ENCODE results near the gene TTLL12. TPM values are rescaled to one million over a fixed set of nuclear protein-coding genes. Genes with fewer than 3 reads are reported as not detected.

Gene TTLL12
- total and polyA plus RNA-seq, 2 experiments from 2014 or later: 46.7 to 147 TPM

GRCh38 chr22:43144949-43145348, 42.0 kb downstream of the TTLL12 start:
- H2AFZ ChIP-seq: peak overlapping the region; percentile 72
- Mint-ChIP-seq H3K9me3 (no peaks in the 10 kb centered on the region), H3K27me3 (ENCODE audit: insufficient read depth, low read depth, poor library complexity) (peaks cover 7% of the 10 kb centered on the region), H3K36me3 (ENCODE audit: low read depth) (peaks cover 13% of the 10 kb centered on the region; the same call in 2 of the 3 replicates), H3K4me3 (no peak overlapping the region), H3K4me1 (peaks cover 6% of the 10 kb centered on the region; the same call in 2 of the 3 replicates), H3K27ac (no peak overlapping the region)
- H3K4me3 ChIP-seq: no peak overlapping the region
- H3K27me3 ChIP-seq (ENCODE audit: insufficient read depth): no peaks in the 10 kb centered on the region
- ATAC-seq (no peak), DNase-seq (ENCODE audit: low spot score) (no peak)
- H3K9me2 ChIP-seq (ENCODE audit: insufficient read depth): no peaks in the 10 kb centered on the region
- H3K27ac ChIP-seq (ENCODE audit: low read depth): no peak overlapping the region
- H4K20me1 ChIP-seq (replicated peaks; ENCODE audit: insufficient read depth): peaks cover 5% of the 10 kb centered on the region
- H3K4me2 ChIP-seq: no peak overlapping the region
- peaks cover 14% of the 10 kb centered on the region for H3K79me2 ChIP-seq (replicated peaks; ENCODE audit: insufficient read depth)
- H3F3A ChIP-seq (replicated peaks; ENCODE audit: low read depth): no peaks in the 10 kb centered on the region
- H3K4me1 ChIP-seq (ENCODE audit: insufficient read depth): no peaks in the 10 kb centered on the region; the same call in 1 of the 2 replicates
- TF ChIP-seq REST (IDR thresholded peaks at IDR 0.05; ENCODE audit: unreplicated experiment): no peak
- no peak for TF ChIP-seq CREB1 (CRISPR knock-in tag; IDR thresholded peaks at IDR 0.05; ENCODE audit: low read depth)
- no peak for TF ChIP-seq STAT1 (IDR thresholded peaks at IDR 0.05; ENCODE audit: unreplicated experiment)
- no peak for TF ChIP-seq POLR2AphosphoS5 (IDR thresholded peaks at IDR 0.05; ENCODE audit: low read depth)
- TF ChIP-seq JUNB (IDR thresholded peaks at IDR 0.05; ENCODE audit: unreplicated experiment): no peak
- TF ChIP-seq, protein P1, sequence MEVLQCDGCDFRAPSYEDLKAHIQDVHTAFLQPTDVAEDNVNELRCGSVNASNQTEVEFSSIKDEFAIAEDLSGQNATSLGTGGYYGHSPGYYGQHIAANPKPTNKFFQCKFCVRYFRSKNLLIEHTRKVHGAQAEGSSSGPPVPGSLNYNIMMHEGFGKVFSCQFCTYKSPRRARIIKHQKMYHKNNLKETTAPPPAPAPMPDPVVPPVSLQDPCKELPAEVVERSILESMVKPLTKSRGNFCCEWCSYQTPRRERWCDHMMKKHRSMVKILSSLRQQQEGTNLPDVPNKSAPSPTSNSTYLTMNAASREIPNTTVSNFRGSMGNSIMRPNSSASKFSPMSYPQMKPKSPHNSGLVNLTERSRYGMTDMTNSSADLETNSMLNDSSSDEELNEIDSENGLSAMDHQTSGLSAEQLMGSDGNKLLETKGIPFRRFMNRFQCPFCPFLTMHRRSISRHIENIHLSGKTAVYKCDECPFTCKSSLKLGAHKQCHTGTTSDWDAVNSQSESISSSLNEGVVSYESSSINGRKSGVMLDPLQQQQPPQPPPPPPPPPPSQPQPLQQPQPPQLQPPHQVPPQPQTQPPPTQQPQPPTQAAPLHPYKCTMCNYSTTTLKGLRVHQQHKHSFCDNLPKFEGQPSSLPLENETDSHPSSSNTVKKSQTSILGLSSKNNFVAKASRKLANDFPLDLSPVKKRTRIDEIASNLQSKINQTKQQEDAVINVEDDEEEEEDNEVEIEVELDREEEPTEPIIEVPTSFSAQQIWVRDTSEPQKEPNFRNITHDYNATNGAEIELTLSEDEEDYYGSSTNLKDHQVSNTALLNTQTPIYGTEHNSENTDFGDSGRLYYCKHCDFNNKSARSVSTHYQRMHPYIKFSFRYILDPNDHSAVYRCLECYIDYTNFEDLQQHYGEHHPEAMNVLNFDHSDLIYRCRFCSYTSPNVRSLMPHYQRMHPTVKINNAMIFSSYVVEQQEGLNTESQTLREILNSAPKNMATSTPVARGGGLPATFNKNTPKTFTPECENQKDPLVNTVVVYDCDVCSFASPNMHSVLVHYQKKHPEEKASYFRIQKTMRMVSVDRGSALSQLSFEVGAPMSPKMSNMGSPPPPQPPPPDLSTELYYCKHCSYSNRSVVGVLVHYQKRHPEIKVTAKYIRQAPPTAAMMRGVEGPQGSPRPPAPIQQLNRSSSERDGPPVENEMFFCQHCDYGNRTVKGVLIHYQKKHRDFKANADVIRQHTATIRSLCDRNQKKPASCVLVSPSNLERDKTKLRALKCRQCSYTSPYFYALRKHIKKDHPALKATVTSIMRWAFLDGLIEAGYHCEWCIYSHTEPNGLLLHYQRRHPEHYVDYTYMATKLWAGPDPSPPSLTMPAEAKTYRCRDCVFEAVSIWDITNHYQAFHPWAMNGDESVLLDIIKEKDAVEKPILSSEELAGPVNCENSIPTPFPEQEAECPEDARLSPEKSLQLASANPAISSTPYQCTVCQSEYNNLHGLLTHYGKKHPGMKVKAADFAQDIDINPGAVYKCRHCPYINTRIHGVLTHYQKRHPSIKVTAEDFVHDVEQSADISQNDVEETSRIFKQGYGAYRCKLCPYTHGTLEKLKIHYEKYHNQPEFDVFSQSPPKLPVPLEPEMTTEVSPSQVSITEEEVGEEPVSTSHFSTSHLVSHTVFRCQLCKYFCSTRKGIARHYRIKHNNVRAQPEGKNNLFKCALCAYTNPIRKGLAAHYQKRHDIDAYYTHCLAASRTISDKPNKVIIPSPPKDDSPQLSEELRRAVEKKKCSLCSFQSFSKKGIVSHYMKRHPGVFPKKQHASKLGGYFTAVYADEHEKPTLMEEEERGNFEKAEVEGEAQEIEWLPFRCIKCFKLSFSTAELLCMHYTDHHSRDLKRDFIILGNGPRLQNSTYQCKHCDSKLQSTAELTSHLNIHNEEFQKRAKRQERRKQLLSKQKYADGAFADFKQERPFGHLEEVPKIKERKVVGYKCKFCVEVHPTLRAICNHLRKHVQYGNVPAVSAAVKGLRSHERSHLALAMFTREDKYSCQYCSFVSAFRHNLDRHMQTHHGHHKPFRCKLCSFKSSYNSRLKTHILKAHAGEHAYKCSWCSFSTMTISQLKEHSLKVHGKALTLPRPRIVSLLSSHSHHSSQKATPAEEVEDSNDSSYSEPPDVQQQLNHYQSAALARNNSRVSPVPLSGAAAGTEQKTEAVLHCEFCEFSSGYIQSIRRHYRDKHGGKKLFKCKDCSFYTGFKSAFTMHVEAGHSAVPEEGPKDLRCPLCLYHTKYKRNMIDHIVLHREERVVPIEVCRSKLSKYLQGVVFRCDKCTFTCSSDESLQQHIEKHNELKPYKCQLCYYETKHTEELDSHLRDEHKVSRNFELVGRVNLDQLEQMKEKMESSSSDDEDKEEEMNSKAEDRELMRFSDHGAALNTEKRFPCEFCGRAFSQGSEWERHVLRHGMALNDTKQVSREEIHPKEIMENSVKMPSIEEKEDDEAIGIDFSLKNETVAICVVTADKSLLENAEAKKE (CRISPR knock-in tag; IDR thresholded peaks at IDR 0.05): no peak
- TF ChIP-seq ZNF114 (CRISPR knock-in tag; IDR thresholded peaks at IDR 0.05): no peak
- TF ChIP-seq NANOG (IDR thresholded peaks at IDR 0.05; ENCODE audit: borderline replicate concordance): no peak
- TF ChIP-seq ZNF331 (CRISPR knock-in tag; IDR thresholded peaks at IDR 0.05; ENCODE audit: low read depth): no peak
- no peak for TF ChIP-seq EZH2 (IDR thresholded peaks at IDR 0.05; ENCODE audit: low read depth, unreplicated experiment)
- no peak for TF ChIP-seq EZH2phosphoT487 (IDR thresholded peaks at IDR 0.05; ENCODE audit: unreplicated experiment)
- TF ChIP-seq, protein P2, sequence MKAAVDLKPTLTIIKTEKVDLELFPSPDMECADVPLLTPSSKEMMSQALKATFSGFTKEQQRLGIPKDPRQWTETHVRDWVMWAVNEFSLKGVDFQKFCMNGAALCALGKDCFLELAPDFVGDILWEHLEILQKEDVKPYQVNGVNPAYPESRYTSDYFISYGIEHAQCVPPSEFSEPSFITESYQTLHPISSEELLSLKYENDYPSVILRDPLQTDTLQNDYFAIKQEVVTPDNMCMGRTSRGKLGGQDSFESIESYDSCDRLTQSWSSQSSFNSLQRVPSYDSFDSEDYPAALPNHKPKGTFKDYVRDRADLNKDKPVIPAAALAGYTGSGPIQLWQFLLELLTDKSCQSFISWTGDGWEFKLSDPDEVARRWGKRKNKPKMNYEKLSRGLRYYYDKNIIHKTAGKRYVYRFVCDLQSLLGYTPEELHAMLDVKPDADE (IDR thresholded peaks at IDR 0.05): no peak
- TF ChIP-seq, protein P3, sequence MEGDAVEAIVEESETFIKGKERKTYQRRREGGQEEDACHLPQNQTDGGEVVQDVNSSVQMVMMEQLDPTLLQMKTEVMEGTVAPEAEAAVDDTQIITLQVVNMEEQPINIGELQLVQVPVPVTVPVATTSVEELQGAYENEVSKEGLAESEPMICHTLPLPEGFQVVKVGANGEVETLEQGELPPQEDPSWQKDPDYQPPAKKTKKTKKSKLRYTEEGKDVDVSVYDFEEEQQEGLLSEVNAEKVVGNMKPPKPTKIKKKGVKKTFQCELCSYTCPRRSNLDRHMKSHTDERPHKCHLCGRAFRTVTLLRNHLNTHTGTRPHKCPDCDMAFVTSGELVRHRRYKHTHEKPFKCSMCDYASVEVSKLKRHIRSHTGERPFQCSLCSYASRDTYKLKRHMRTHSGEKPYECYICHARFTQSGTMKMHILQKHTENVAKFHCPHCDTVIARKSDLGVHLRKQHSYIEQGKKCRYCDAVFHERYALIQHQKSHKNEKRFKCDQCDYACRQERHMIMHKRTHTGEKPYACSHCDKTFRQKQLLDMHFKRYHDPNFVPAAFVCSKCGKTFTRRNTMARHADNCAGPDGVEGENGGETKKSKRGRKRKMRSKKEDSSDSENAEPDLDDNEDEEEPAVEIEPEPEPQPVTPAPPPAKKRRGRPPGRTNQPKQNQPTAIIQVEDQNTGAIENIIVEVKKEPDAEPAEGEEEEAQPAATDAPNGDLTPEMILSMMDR (conservative IDR thresholded peaks at IDR 0.05; ENCODE audit: low read depth in 2 of 2): no peak
- no peaks in the 10 kb centered on the region for H3K36me3 ChIP-seq (ENCODE audit: insufficient read depth)

All from GM23338 (cell line).